GM23338 (cell line): ENCODE measurements around the gene TMEM242. TPM values are rescaled to one million over a fixed set of nuclear protein-coding genes. Genes with fewer than 3 reads are reported as not detected.

ENCODE experiments used
- ATAC-seq: fragments of 200-7000 bp; cut with Tn5 transposase; 3 replicates; pipeline ENCODE4 v1.9.1; 2020
- DNase-seq: peaks from one replicate; pipeline ENCODE4 v3.0.0-alpha.2; 2015; ENCODE audit warnings: low spot score
- H2AFZ ChIP-seq: fragments of 200-600 bp; sonication (generic); 2 replicates; pipeline ENCODE4 v1.8.0; 2016; ENCODE audit warnings: antibody characterized with exemption, mild to moderate bottlenecking, moderate library complexity
- H3F3A ChIP-seq: fragments of 200-600 bp; sonication (generic); replicated peaks from 2 replicates; pipeline ENCODE4 v1.8.0; 2017; ENCODE audit warnings: antibody characterized with exemption, mixed run types, low read depth
- H3K27ac ChIP-seq: fragments of 200-600 bp; sonication (generic); 2 replicates; pipeline ENCODE4 v1.6.1; 2016; ENCODE audit warnings: low read depth
- H3K27me3 ChIP-seq: fragments of 200-600 bp; sonication (generic); 2 replicates; pipeline ENCODE4 v1.8.0; 2016; ENCODE audit warnings: mild to moderate bottlenecking, mixed run types, moderate library complexity; ENCODE audit not compliant: insufficient read depth
- H3K36me3 ChIP-seq: fragments of 200-600 bp; sonication (generic); 2 replicates; pipeline ENCODE4 v1.8.0; 2016; ENCODE audit warnings: mild to moderate bottlenecking; ENCODE audit not compliant: insufficient read depth
- H3K4me1 ChIP-seq: fragments of 200-600 bp; sonication (generic); 2 replicates; pipeline ENCODE4 v1.8.0; 2016; ENCODE audit warnings: mild to moderate bottlenecking, moderate library complexity; ENCODE audit not compliant: insufficient read depth
- H3K4me2 ChIP-seq: fragments of 200-600 bp; sonication (generic); 2 replicates; pipeline ENCODE4 v1.7.1; 2017; ENCODE audit warnings: mixed run types
- H3K4me3 ChIP-seq: fragments of 200-600 bp; sonication (generic); 2 replicates; pipeline ENCODE4 v1.6.1; 2016; ENCODE audit warnings: mixed run types
- H3K79me2 ChIP-seq: fragments of 200-600 bp; sonication (generic); replicated peaks from 2 replicates; pipeline ENCODE4 v1.8.0; 2017; ENCODE audit warnings: mild to moderate bottlenecking; ENCODE audit not compliant: insufficient read depth
- H3K9me2 ChIP-seq: fragments of 200-600 bp; sonication (generic); 2 replicates; pipeline ENCODE4 v1.8.0; 2017; ENCODE audit not compliant: insufficient read depth
- H4K20me1 ChIP-seq: fragments of 200-600 bp; sonication (generic); replicated peaks from 2 replicates; pipeline ENCODE4 v1.8.0; 2017; ENCODE audit warnings: mild to moderate bottlenecking; ENCODE audit not compliant: insufficient read depth
- H3K27ac Mint-ChIP-seq: 2 replicates; pipeline ENCODE4 v1.8.0; 2020; ENCODE audit warnings: inconsistent platforms, mild to moderate bottlenecking, moderate library complexity, mixed read lengths
- H3K27me3 Mint-ChIP-seq: 3 replicates; pipeline ENCODE4 v1.8.0; 2022; ENCODE audit warnings: low read depth, mild to moderate bottlenecking, moderate library complexity, mixed read lengths, inconsistent platforms; ENCODE audit not compliant: insufficient read depth, poor library complexity
- H3K36me3 Mint-ChIP-seq: 3 replicates; pipeline ENCODE4 v1.8.0; 2021; ENCODE audit warnings: low read depth, mild to moderate bottlenecking, inconsistent platforms, moderate library complexity, mixed read lengths
- H3K4me1 Mint-ChIP-seq: 3 replicates; pipeline ENCODE4 v1.8.0; 2020; ENCODE audit warnings: mild to moderate bottlenecking, inconsistent platforms, mixed read lengths
- H3K4me3 Mint-ChIP-seq: 3 replicates; pipeline ENCODE4 v1.8.0; 2021; ENCODE audit warnings: moderate library complexity, mild to moderate bottlenecking, inconsistent platforms, mixed read lengths
- H3K9me3 Mint-ChIP-seq: 3 replicates; pipeline ENCODE4 v1.8.0; 2020; ENCODE audit warnings: moderate library complexity, mild to moderate bottlenecking, inconsistent platforms, mixed read lengths
- CREB1 ChIP-seq: fragments of 250-450 bp; sonication (Bioruptor Pico); IDR thresholded peaks from 2 replicates; pipeline ENCODE4 v1.5.0; 2020; ENCODE audit warnings: low read depth, mild to moderate bottlenecking, moderate library complexity
- EZH2 ChIP-seq: fragments of 200-600 bp; sonication (generic); IDR thresholded peaks from one replicate; pipeline ENCODE4 v1.8.0; 2017; ENCODE audit warnings: antibody characterized with exemption, mild to moderate bottlenecking, low read depth; ENCODE audit not compliant: unreplicated experiment
- EZH2phosphoT487 ChIP-seq: fragments of 200-600 bp; sonication (generic); IDR thresholded peaks from one replicate; pipeline ENCODE4 v1.8.1; 2018; ENCODE audit warnings: antibody characterized with exemption; ENCODE audit not compliant: unreplicated experiment
- JUNB ChIP-seq: IDR thresholded peaks from one replicate; pipeline ENCODE4 v1.6.1; 2016; ENCODE audit warnings: antibody characterized with exemption; ENCODE audit not compliant: unreplicated experiment
- NANOG ChIP-seq: IDR thresholded peaks from 2 replicates; pipeline ENCODE4 v1.6.1; 2016; ENCODE audit warnings: antibody characterized with exemption, borderline replicate concordance
- POLR2AphosphoS5 ChIP-seq: IDR thresholded peaks from 2 replicates; pipeline ENCODE4 v1.6.1; 2016; ENCODE audit warnings: antibody characterized with exemption, low read depth
- REST ChIP-seq: IDR thresholded peaks from one replicate; pipeline ENCODE4 v1.6.1; 2018; ENCODE audit warnings: antibody characterized with exemption; ENCODE audit not compliant: unreplicated experiment
- STAT1 ChIP-seq: IDR thresholded peaks from one replicate; pipeline ENCODE4 v1.6.1; 2016; ENCODE audit warnings: antibody characterized with exemption; ENCODE audit not compliant: unreplicated experiment
- ZNF114 ChIP-seq: fragments of 250-450 bp; sonication (Bioruptor Pico); IDR thresholded peaks from 2 replicates; pipeline ENCODE4 v1.5.0; 2020; ENCODE audit warnings: mild to moderate bottlenecking, moderate library complexity
- ZNF331 ChIP-seq: fragments of 250-450 bp; sonication (Bioruptor Pico); IDR thresholded peaks from 2 replicates; pipeline ENCODE4 v1.5.0; 2020; ENCODE audit warnings: low read depth, mild to moderate bottlenecking, moderate library complexity
- polyA plus RNA-seq: library from polyadenylated mRNA; unstranded; fragments of >200 nt; fragmentation: Nextera tagmentation; extraction: Ambion mirVana; gene quantifications from 2 replicates; pipeline ENCODE4 v1.2.1, GENCODE V29; 2016
- total RNA-seq: library from RNA; depleted of rRNA; stranded (reverse); fragments of >200 nt; shearing (Covaris generic); gene quantifications from 2 replicates; pipeline ENCODE4 v1.2.3, GENCODE V29; 2014
- TF ChIP-seq, protein P1 (sequence below): fragments of 250-450 bp; sonication (Bioruptor Pico); IDR thresholded peaks from 2 replicates; pipeline ENCODE4 v1.5.0; 2020; ENCODE audit warnings: mild to moderate bottlenecking, moderate library complexity
- TF ChIP-seq, protein P2 (sequence below): IDR thresholded peaks from 2 replicates; pipeline ENCODE4 v1.6.1; 2016; ENCODE audit warnings: antibody characterized with exemption
- TF ChIP-seq, protein P3 (sequence below), 2 experiments: fragments of 200-600 bp in 1 of 2; sonication (generic) in 1 of 2; conservative IDR thresholded peaks; 2 replicates each; pipeline versions ENCODE4 v1.5.1 to v1.6.1; 2016 to 2017; ENCODE audit warnings: antibody characterized with exemption in 2 of 2, low read depth in 2 of 2, mild to moderate bottlenecking in 2 of 2, moderate library complexity in 1 of 2

The TMEM242 gene
- total and polyA plus RNA-seq, 2 experiments from 2014 or later, result 3.7 to 9.7 TPM

GRCh38 chr6:157343732-157344131 lies 20.4 kb upstream of the TMEM242 start:
- H3K9me3 Mint-ChIP-seq, result no peaks in the 10 kb centered on the region
- H3F3A ChIP-seq, result no peaks in the 10 kb centered on the region
- TF ChIP-seq, protein P1, sequence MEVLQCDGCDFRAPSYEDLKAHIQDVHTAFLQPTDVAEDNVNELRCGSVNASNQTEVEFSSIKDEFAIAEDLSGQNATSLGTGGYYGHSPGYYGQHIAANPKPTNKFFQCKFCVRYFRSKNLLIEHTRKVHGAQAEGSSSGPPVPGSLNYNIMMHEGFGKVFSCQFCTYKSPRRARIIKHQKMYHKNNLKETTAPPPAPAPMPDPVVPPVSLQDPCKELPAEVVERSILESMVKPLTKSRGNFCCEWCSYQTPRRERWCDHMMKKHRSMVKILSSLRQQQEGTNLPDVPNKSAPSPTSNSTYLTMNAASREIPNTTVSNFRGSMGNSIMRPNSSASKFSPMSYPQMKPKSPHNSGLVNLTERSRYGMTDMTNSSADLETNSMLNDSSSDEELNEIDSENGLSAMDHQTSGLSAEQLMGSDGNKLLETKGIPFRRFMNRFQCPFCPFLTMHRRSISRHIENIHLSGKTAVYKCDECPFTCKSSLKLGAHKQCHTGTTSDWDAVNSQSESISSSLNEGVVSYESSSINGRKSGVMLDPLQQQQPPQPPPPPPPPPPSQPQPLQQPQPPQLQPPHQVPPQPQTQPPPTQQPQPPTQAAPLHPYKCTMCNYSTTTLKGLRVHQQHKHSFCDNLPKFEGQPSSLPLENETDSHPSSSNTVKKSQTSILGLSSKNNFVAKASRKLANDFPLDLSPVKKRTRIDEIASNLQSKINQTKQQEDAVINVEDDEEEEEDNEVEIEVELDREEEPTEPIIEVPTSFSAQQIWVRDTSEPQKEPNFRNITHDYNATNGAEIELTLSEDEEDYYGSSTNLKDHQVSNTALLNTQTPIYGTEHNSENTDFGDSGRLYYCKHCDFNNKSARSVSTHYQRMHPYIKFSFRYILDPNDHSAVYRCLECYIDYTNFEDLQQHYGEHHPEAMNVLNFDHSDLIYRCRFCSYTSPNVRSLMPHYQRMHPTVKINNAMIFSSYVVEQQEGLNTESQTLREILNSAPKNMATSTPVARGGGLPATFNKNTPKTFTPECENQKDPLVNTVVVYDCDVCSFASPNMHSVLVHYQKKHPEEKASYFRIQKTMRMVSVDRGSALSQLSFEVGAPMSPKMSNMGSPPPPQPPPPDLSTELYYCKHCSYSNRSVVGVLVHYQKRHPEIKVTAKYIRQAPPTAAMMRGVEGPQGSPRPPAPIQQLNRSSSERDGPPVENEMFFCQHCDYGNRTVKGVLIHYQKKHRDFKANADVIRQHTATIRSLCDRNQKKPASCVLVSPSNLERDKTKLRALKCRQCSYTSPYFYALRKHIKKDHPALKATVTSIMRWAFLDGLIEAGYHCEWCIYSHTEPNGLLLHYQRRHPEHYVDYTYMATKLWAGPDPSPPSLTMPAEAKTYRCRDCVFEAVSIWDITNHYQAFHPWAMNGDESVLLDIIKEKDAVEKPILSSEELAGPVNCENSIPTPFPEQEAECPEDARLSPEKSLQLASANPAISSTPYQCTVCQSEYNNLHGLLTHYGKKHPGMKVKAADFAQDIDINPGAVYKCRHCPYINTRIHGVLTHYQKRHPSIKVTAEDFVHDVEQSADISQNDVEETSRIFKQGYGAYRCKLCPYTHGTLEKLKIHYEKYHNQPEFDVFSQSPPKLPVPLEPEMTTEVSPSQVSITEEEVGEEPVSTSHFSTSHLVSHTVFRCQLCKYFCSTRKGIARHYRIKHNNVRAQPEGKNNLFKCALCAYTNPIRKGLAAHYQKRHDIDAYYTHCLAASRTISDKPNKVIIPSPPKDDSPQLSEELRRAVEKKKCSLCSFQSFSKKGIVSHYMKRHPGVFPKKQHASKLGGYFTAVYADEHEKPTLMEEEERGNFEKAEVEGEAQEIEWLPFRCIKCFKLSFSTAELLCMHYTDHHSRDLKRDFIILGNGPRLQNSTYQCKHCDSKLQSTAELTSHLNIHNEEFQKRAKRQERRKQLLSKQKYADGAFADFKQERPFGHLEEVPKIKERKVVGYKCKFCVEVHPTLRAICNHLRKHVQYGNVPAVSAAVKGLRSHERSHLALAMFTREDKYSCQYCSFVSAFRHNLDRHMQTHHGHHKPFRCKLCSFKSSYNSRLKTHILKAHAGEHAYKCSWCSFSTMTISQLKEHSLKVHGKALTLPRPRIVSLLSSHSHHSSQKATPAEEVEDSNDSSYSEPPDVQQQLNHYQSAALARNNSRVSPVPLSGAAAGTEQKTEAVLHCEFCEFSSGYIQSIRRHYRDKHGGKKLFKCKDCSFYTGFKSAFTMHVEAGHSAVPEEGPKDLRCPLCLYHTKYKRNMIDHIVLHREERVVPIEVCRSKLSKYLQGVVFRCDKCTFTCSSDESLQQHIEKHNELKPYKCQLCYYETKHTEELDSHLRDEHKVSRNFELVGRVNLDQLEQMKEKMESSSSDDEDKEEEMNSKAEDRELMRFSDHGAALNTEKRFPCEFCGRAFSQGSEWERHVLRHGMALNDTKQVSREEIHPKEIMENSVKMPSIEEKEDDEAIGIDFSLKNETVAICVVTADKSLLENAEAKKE, result no peak
- TF ChIP-seq, protein P2, sequence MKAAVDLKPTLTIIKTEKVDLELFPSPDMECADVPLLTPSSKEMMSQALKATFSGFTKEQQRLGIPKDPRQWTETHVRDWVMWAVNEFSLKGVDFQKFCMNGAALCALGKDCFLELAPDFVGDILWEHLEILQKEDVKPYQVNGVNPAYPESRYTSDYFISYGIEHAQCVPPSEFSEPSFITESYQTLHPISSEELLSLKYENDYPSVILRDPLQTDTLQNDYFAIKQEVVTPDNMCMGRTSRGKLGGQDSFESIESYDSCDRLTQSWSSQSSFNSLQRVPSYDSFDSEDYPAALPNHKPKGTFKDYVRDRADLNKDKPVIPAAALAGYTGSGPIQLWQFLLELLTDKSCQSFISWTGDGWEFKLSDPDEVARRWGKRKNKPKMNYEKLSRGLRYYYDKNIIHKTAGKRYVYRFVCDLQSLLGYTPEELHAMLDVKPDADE, result no peak
- TF ChIP-seq EZH2phosphoT487 (no peak), STAT1 (no peak), NANOG (no peak), ZNF331 (CRISPR knock-in tag) (no peak), CREB1 (CRISPR knock-in tag) (no peak), EZH2 (no peak), REST (no peak), JUNB (no peak), POLR2AphosphoS5 (no peak), ZNF114 (CRISPR knock-in tag) (no peak)
- TF ChIP-seq, protein P3, sequence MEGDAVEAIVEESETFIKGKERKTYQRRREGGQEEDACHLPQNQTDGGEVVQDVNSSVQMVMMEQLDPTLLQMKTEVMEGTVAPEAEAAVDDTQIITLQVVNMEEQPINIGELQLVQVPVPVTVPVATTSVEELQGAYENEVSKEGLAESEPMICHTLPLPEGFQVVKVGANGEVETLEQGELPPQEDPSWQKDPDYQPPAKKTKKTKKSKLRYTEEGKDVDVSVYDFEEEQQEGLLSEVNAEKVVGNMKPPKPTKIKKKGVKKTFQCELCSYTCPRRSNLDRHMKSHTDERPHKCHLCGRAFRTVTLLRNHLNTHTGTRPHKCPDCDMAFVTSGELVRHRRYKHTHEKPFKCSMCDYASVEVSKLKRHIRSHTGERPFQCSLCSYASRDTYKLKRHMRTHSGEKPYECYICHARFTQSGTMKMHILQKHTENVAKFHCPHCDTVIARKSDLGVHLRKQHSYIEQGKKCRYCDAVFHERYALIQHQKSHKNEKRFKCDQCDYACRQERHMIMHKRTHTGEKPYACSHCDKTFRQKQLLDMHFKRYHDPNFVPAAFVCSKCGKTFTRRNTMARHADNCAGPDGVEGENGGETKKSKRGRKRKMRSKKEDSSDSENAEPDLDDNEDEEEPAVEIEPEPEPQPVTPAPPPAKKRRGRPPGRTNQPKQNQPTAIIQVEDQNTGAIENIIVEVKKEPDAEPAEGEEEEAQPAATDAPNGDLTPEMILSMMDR (conservative IDR thresholded peaks at IDR 0.05; ENCODE audit: low read depth in 2 of 2), result no peak
- no peaks in the 10 kb centered on the region for H3K27me3 ChIP-seq
- H3K4me3 Mint-ChIP-seq, result no peak overlapping the region
- no peak overlapping the region for H3K27ac ChIP-seq
- H3K36me3 Mint-ChIP-seq, result no peaks in the 10 kb centered on the region
- no peaks in the 10 kb centered on the region for H3K4me1 ChIP-seq
- no peak for DNase-seq
- no peak overlapping the region for H2AFZ ChIP-seq
- no peaks in the 10 kb centered on the region for H4K20me1 ChIP-seq
- no peaks in the 10 kb centered on the region for H3K79me2 ChIP-seq
- no peak overlapping the region for H3K4me3 ChIP-seq
- no peak overlapping the region for H3K27ac Mint-ChIP-seq
- no peaks in the 10 kb centered on the region for H3K9me2 ChIP-seq
- ATAC-seq, result no peak
- H3K4me2 ChIP-seq, result no peak overlapping the region
- H3K4me1 Mint-ChIP-seq, result no peaks in the 10 kb centered on the region
- H3K36me3 ChIP-seq, result no peaks in the 10 kb centered on the region
- H3K27me3 Mint-ChIP-seq, result peaks cover 2% of the 10 kb centered on the region
